GM21717 (cell line): ENCODE measurements around the gene SP7.
A peak's percentile ranks its signal among the peaks of the same experiment; 100 is the strongest.
"Not testable (repeated sequence)": the region's sequence is repeated elsewhere in the genome, so short reads cannot be mapped to it uniquely, and the experiment has no call there.

Experiments used
- ATAC-seq: cut with Tn5 transposase; IDR thresholded peaks from one replicate; pipeline ENCODE4 v1.9.1; 2021; ENCODE audit warnings: mild to moderate bottlenecking, moderate library complexity; ENCODE audit not compliant: unreplicated experiment

SP7 gene

GRCh38 chr12:53324113-53324778, 11.9 kb downstream of the SP7 start:
- peak; percentile 31 for ATAC-seq

GRCh38 chr12:53320352-53321195, 15.6 kb downstream of the SP7 start:
- no peak for ATAC-seq

GRCh38 chr12:53313996-53314395, 22.2 kb downstream of the SP7 start:
- ATAC-seq: no peak

GRCh38 chr12:53308276-53308675, 27.9 kb downstream of the SP7 start:
- ATAC-seq: no peak

- no peak for ATAC-seq
Measured at GRCh38 chr12:53306826-53307225, 29.3 kb downstream of the SP7 start.

- ATAC-seq: no peak
Measured at GRCh38 chr12:53302903-53303302, 33.3 kb downstream of the SP7 start.

- ATAC-seq: no peak
Measured at GRCh38 chr12:53300187-53300586, 36.0 kb downstream of the SP7 start.

- peak; percentile 73 for ATAC-seq
Measured at GRCh38 chr12:53299454-53300180, 36.5 kb downstream of the SP7 start, which contains the start of gene MYG1. MYG1 (plus strand) TSS chr12:53299695; CDS start chr12:53299738, 43 bp downstream.

GRCh38 chr12:53299101-53299453, 37.1 kb downstream of the SP7 start:
- ATAC-seq: no peak

GRCh38 chr12:53298164-53298563, 38.0 kb downstream of the SP7 start:
- no peak for ATAC-seq

- ATAC-seq: not testable (repeated sequence)
Measured at GRCh38 chr12:53297106-53297505, 39.0 kb downstream of the SP7 start.

- no peak for ATAC-seq
Measured at GRCh38 chr12:53295891-53296219, 40.3 kb downstream of the SP7 start.

GRCh38 chr12:53295070-53295890, 40.9 kb downstream of the SP7 start, which contains the start of gene PFDN5:
PFDN5 (plus strand) TSS chr12:53295542; CDS start chr12:53295568, 26 bp downstream.
- ATAC-seq: peak; percentile 78

GRCh38 chr12:53292426-53292825, 43.7 kb downstream of the SP7 start:
- no peak for ATAC-seq

GRCh38 chr12:53290661-53291060, 45.5 kb downstream of the SP7 start:
- ATAC-seq: no peak

- no peak for ATAC-seq
Measured at GRCh38 chr12:53289891-53290290, 46.3 kb downstream of the SP7 start.

GRCh38 chr12:53288322-53288721, 47.8 kb downstream of the SP7 start:
- ATAC-seq: no peak

- ATAC-seq: no peak
Measured at GRCh38 chr12:53287741-53288216, 48.4 kb downstream of the SP7 start.

GRCh38 chr12:53286448-53286847, 49.7 kb downstream of the SP7 start:
- no peak for ATAC-seq

- ATAC-seq: no peak
Measured at GRCh38 chr12:53279888-53280498, 56.2 kb downstream of the SP7 start.
